A549 (cell line): ENCODE data around the gene LARGE1.

ENCODE experiments used
- EP300 ChIP-seq, 2 experiments: fragments of >200 bp; sonication (Bioruptor Twin); formaldehyde crosslinking; IDR thresholded peaks; 2 replicates in 1 of 2; 3 replicates in 1 of 2; pipeline ENCODE4 v1.6.1; 2016 to 2017
- MAX ChIP-seq: IDR thresholded peaks from 2 replicates; pipeline ENCODE4 v1.6.1; 2012
- RAD21 ChIP-seq, 2 experiments: fragments of >200 bp in 1 of 2; sonication (Bioruptor Twin) in 1 of 2; formaldehyde crosslinking in 1 of 2; IDR thresholded peaks in 1 of 2; conservative IDR thresholded peaks in 1 of 2; 2 replicates in 1 of 2; 3 replicates in 1 of 2; pipeline ENCODE4 v1.6.1; 2012 to 2018; ENCODE audit warnings: inconsistent platforms in 1 of 2
- TFCP2L1 ChIP-seq: fragments of 250-450 bp; sonication (Bioruptor Pico); IDR thresholded peaks from 2 replicates; pipeline ENCODE4 v1.5.0; 2021; ENCODE audit warnings: mild to moderate bottlenecking
- TF ChIP-seq, protein P1 (sequence below): fragments of >200 bp; sonication (Bioruptor Twin); formaldehyde crosslinking; IDR thresholded peaks from 3 replicates; pipeline ENCODE4 v1.5.1; 2016
- TF ChIP-seq, protein P2 (sequence below): IDR thresholded peaks from 2 replicates; pipeline ENCODE4 v1.6.1; 2012

- TF ChIP-seq MAX (no peak), EP300 (IDR thresholded peaks at IDR 0.05) (no peak), RAD21 (conservative IDR thresholded peaks at IDR 0.05 in 1 of 2, IDR thresholded peaks at IDR 0.05 in 1 of 2) (no peak), TFCP2L1 (CRISPR knock-in tag) (no peak)
- TF ChIP-seq, protein P1, sequence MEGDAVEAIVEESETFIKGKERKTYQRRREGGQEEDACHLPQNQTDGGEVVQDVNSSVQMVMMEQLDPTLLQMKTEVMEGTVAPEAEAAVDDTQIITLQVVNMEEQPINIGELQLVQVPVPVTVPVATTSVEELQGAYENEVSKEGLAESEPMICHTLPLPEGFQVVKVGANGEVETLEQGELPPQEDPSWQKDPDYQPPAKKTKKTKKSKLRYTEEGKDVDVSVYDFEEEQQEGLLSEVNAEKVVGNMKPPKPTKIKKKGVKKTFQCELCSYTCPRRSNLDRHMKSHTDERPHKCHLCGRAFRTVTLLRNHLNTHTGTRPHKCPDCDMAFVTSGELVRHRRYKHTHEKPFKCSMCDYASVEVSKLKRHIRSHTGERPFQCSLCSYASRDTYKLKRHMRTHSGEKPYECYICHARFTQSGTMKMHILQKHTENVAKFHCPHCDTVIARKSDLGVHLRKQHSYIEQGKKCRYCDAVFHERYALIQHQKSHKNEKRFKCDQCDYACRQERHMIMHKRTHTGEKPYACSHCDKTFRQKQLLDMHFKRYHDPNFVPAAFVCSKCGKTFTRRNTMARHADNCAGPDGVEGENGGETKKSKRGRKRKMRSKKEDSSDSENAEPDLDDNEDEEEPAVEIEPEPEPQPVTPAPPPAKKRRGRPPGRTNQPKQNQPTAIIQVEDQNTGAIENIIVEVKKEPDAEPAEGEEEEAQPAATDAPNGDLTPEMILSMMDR: no peak
- TF ChIP-seq, protein P2, sequence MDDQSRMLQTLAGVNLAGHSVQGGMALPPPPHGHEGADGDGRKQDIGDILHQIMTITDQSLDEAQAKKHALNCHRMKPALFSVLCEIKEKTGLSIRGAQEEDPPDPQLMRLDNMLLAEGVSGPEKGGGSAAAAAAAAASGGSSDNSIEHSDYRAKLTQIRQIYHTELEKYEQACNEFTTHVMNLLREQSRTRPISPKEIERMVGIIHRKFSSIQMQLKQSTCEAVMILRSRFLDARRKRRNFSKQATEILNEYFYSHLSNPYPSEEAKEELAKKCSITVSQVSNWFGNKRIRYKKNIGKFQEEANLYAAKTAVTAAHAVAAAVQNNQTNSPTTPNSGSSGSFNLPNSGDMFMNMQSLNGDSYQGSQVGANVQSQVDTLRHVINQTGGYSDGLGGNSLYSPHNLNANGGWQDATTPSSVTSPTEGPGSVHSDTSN: no peak
These were observed 107.8 kb downstream of the LARGE1 start for GRCh38 chr22:33812360-33812977.
